Right lobe of liver (tissue), 4 donors: ENCODE results near the gene MED6.

Experiments used
- POLR2A ChIP-seq: fragments of 450-650 bp; IDR thresholded peaks from one replicate; pipeline ENCODE4 v1.6.1; 2017; ENCODE audit warnings: antibody characterized with exemption, mild to moderate bottlenecking
- TF ChIP-seq, protein P1 (sequence below), 4 donors: fragments of 200-600 bp in 3 of 4; fragments of 450-650 bp in 1 of 4; IDR thresholded peaks; one replicate each; pipeline versions ENCODE4 v1.5.1 to v1.8.0; 2016 to 2022; ENCODE audit warnings: antibody characterized with exemption in 4 of 4, mild to moderate bottlenecking in 2 of 4
- donor health status: DM: no; HTN: no; CAD: no.
- donor health status: DM: no; HTN: no; CAD: no.
- donor health status: DM: no; HTN: yes; CAD: no.

DNA sequence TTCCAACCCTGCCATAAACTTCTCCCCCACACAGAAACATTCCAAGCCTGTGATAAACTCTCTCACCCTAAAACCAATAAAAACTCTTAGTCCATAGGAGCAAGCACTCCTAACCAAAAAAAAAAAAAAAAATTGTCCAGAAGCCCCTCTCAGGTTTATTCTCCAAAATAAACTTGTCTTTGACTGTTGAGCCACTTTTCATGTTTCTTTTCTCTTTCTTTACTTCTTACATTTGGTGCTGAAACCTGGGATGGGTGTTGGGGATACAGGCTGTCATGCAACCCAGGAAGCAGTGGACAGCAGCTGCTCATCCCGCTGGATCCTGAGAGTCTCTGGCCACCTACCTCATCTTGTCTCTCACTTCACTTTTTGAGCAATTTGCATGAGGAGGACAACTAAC, 63.6 kb downstream of the MED6 start:
- TF ChIP-seq, protein P1, sequence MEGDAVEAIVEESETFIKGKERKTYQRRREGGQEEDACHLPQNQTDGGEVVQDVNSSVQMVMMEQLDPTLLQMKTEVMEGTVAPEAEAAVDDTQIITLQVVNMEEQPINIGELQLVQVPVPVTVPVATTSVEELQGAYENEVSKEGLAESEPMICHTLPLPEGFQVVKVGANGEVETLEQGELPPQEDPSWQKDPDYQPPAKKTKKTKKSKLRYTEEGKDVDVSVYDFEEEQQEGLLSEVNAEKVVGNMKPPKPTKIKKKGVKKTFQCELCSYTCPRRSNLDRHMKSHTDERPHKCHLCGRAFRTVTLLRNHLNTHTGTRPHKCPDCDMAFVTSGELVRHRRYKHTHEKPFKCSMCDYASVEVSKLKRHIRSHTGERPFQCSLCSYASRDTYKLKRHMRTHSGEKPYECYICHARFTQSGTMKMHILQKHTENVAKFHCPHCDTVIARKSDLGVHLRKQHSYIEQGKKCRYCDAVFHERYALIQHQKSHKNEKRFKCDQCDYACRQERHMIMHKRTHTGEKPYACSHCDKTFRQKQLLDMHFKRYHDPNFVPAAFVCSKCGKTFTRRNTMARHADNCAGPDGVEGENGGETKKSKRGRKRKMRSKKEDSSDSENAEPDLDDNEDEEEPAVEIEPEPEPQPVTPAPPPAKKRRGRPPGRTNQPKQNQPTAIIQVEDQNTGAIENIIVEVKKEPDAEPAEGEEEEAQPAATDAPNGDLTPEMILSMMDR (IDR thresholded peaks at IDR 0.05) = no peak
- TF ChIP-seq POLR2A = no peak
